WTC11 (cell line): Measurements from ENCODE around the gene UEVLD. TPM values are rescaled to one million over a fixed set of nuclear protein-coding genes. Genes with fewer than 3 reads are reported as not detected.
A peak's percentile ranks its signal among the peaks of the same experiment; 100 is the strongest.

ENCODE experiments used
- CREM ChIP-seq: sonication (generic); formaldehyde crosslinking; IDR thresholded peaks from 2 replicates; pipeline ENCODE4 v1.8.1; 2022; ENCODE audit warnings: mild to moderate bottlenecking, missing genetic modification reagents, moderate library complexity
- ETV6 ChIP-seq: sonication (generic); formaldehyde crosslinking; IDR thresholded peaks from 2 replicates; pipeline ENCODE4 v1.8.1; 2022; ENCODE audit warnings: mild to moderate bottlenecking, missing genetic modification reagents
- FOXP1 ChIP-seq: sonication (generic); formaldehyde crosslinking; IDR thresholded peaks from 2 replicates; pipeline ENCODE4 v1.8.0; 2022; ENCODE audit warnings: missing genetic modification reagents, mild to moderate bottlenecking, moderate library complexity, borderline replicate concordance
- JAZF1 ChIP-seq: fragments of 250-450 bp; sonication (Bioruptor Pico); IDR thresholded peaks from 2 replicates; pipeline ENCODE4 v1.9.0; 2021; ENCODE audit warnings: moderate library complexity, mild to moderate bottlenecking, inconsistent platforms
- MYBL2 ChIP-seq: sonication (generic); formaldehyde crosslinking; IDR thresholded peaks from 2 replicates; pipeline ENCODE4 v1.8.1; 2023; ENCODE audit warnings: mild to moderate bottlenecking, moderate library complexity, missing genetic modification reagents
- NFYB ChIP-seq: sonication (generic); formaldehyde crosslinking; conservative IDR thresholded peaks from 2 replicates; pipeline ENCODE4 v1.8.0; 2022; ENCODE audit warnings: low read depth, missing genetic modification reagents
- NR2C2 ChIP-seq: sonication (generic); formaldehyde crosslinking; IDR thresholded peaks from 2 replicates; pipeline ENCODE4 v1.8.0; 2022; ENCODE audit warnings: mild to moderate bottlenecking, missing genetic modification reagents
- PRRX2 ChIP-seq: fragments of 250-450 bp; sonication (Bioruptor Pico); IDR thresholded peaks from 2 replicates; pipeline ENCODE4 v1.8.0; 2021; ENCODE audit warnings: mild to moderate bottlenecking
- RORB ChIP-seq: fragments of 250-450 bp; sonication (Bioruptor Pico); IDR thresholded peaks from 2 replicates; pipeline ENCODE4 v1.9.0; 2021; ENCODE audit warnings: mild to moderate bottlenecking
- SOX15 ChIP-seq: fragments of 250-450 bp; sonication (Bioruptor Pico); IDR thresholded peaks from 2 replicates; pipeline ENCODE4 v1.9.0; 2021; ENCODE audit warnings: mild to moderate bottlenecking
- ZBTB21 ChIP-seq: sonication (generic); formaldehyde crosslinking; IDR thresholded peaks from 2 replicates; pipeline ENCODE4 v1.8.1; 2023; ENCODE audit warnings: mild to moderate bottlenecking, missing genetic modification reagents, borderline replicate concordance
- ZNF219 ChIP-seq: sonication (generic); formaldehyde crosslinking; IDR thresholded peaks from 2 replicates; pipeline ENCODE4 v1.8.0; 2023; ENCODE audit warnings: missing genetic modification reagents, mild to moderate bottlenecking, borderline replicate concordance
- ZNF317 ChIP-seq: sonication (generic); formaldehyde crosslinking; IDR thresholded peaks from 2 replicates; pipeline ENCODE4 v1.8.1; 2023; ENCODE audit warnings: low read depth, mild to moderate bottlenecking, moderate library complexity, missing genetic modification reagents, borderline replicate concordance
- total RNA-seq: library from RNA; stranded (reverse); gene quantifications from 3 replicates; pipeline ENCODE4 v1.2.3, GENCODE V29; 2021
- TF ChIP-seq, protein P1 (sequence below): fragments of 250-450 bp; sonication (Bioruptor Pico); IDR thresholded peaks from 2 replicates; pipeline ENCODE4 v1.8.0; 2021; ENCODE audit warnings: mild to moderate bottlenecking
- TF ChIP-seq, protein P2 (sequence below): sonication (generic); formaldehyde crosslinking; conservative IDR thresholded peaks from 2 replicates; pipeline ENCODE4 v1.8.1; 2023; ENCODE audit warnings: mild to moderate bottlenecking, low read depth, missing genetic modification reagents, moderate library complexity
- TF ChIP-seq, protein P3 (sequence below): sonication (generic); formaldehyde crosslinking; conservative IDR thresholded peaks from 2 replicates; pipeline ENCODE4 v1.8.1; 2022; ENCODE audit warnings: mild to moderate bottlenecking, missing genetic modification reagents
- TF ChIP-seq, protein P4 (sequence below): sonication (generic); formaldehyde crosslinking; IDR thresholded peaks from 2 replicates; pipeline ENCODE4 v1.8.1; 2022; ENCODE audit warnings: mild to moderate bottlenecking, moderate library complexity, missing genetic modification reagents
- TF ChIP-seq, protein P5 (sequence below): fragments of 200-600 bp; IDR thresholded peaks from 2 replicates; pipeline ENCODE4 v1.8.0; 2022; ENCODE audit warnings: antibody characterized with exemption
- TF ChIP-seq, protein P6 (sequence below): sonication (generic); formaldehyde crosslinking; IDR thresholded peaks from 2 replicates; pipeline ENCODE4 v1.8.0; 2022; ENCODE audit warnings: mild to moderate bottlenecking, missing genetic modification reagents
- TF ChIP-seq, protein P7 (sequence below): sonication (generic); formaldehyde crosslinking; IDR thresholded peaks from 2 replicates; pipeline ENCODE4 v1.8.0; 2022; ENCODE audit warnings: mild to moderate bottlenecking, missing genetic modification reagents

UEVLD gene
- total RNA-seq, 1 experiment from 2014 or later = 7.5 TPM

DNA sequence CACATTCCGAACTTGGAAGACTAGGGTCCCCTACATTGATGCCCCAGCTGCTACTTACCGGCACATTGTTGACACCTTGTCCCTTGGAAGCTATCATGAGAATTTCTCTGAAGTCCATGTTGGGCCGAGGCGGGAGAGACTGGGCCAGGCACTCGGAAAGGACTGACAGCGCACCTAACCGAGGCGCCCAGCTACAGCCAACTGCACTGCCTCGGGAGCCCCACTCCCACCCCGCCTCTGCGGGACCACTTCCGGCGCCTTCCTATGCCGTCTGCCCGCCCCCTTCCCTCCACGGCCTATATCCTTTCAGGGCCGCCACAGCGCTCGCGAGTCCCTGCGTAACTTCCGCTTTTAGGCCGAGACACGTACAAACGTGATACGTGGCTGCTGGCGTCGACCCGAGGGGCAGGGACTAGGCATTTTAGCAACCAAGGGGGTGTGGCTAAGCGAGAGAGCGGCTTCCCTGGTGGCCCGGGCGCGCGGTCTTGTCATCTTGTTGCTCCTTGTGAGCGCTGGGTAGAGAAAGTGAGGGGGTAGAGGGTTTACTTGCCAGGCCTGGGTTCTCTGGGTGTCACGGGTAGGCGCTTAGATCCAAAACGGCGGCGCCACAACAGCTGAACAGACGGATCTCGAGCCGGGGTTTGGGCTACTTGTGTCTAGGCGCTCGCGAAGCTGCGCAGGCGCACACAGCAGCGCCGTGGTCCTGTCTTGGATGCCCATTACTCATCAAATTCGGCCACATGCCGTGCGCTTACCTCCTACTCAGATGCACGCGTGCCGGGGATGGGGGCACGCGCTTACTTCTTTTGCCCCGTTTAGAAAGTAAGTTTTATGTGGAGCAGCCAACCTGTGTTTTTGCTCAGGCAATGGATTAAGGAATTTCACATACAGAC, 45.9 kb upstream of the UEVLD start, which contains the start of gene SPTY2D1 (continued):
- TF ChIP-seq, protein P1, sequence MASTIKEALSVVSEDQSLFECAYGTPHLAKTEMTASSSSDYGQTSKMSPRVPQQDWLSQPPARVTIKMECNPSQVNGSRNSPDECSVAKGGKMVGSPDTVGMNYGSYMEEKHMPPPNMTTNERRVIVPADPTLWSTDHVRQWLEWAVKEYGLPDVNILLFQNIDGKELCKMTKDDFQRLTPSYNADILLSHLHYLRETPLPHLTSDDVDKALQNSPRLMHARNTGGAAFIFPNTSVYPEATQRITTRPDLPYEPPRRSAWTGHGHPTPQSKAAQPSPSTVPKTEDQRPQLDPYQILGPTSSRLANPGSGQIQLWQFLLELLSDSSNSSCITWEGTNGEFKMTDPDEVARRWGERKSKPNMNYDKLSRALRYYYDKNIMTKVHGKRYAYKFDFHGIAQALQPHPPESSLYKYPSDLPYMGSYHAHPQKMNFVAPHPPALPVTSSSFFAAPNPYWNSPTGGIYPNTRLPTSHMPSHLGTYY = no peak
- TF ChIP-seq, protein P2, sequence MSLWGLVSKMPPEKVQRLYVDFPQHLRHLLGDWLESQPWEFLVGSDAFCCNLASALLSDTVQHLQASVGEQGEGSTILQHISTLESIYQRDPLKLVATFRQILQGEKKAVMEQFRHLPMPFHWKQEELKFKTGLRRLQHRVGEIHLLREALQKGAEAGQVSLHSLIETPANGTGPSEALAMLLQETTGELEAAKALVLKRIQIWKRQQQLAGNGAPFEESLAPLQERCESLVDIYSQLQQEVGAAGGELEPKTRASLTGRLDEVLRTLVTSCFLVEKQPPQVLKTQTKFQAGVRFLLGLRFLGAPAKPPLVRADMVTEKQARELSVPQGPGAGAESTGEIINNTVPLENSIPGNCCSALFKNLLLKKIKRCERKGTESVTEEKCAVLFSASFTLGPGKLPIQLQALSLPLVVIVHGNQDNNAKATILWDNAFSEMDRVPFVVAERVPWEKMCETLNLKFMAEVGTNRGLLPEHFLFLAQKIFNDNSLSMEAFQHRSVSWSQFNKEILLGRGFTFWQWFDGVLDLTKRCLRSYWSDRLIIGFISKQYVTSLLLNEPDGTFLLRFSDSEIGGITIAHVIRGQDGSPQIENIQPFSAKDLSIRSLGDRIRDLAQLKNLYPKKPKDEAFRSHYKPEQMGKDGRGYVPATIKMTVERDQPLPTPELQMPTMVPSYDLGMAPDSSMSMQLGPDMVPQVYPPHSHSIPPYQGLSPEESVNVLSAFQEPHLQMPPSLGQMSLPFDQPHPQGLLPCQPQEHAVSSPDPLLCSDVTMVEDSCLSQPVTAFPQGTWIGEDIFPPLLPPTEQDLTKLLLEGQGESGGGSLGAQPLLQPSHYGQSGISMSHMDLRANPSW (CRISPR knock-in tag) = no peak
- TF ChIP-seq SOX15 (no peak), JAZF1 (CRISPR knock-in tag) (no peak), RORB (CRISPR knock-in tag) (no peak), NR2C2 (CRISPR knock-in tag) (no peak), MYBL2 (0 out of 2 replicates have a peak, but pooled peaks have one; percentile 44), NFYB (CRISPR knock-in tag) (peak; percentile 76), ZNF317 (CRISPR knock-in tag) (no peak), ZNF219 (CRISPR knock-in tag) (no peak), CREM (CRISPR knock-in tag) (peak; percentile 98), ZBTB21 (CRISPR knock-in tag) (peak; percentile 96), PRRX2 (CRISPR knock-in tag) (no peak), ETV6 (CRISPR knock-in tag) (peak; percentile 28; the same call in 1 of the 2 replicates), FOXP1 (0 out of 2 replicates have a peak, but pooled peaks have one; percentile 78)
- TF ChIP-seq, protein P3, sequence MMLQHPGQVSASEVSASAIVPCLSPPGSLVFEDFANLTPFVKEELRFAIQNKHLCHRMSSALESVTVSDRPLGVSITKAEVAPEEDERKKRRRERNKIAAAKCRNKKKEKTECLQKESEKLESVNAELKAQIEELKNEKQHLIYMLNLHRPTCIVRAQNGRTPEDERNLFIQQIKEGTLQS (CRISPR knock-in tag) = no peak
- TF ChIP-seq, protein P4, sequence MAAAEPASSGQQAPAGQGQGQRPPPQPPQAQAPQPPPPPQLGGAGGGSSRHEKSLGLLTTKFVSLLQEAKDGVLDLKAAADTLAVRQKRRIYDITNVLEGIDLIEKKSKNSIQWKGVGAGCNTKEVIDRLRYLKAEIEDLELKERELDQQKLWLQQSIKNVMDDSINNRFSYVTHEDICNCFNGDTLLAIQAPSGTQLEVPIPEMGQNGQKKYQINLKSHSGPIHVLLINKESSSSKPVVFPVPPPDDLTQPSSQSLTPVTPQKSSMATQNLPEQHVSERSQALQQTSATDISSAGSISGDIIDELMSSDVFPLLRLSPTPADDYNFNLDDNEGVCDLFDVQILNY (CRISPR knock-in tag) = peak; percentile 31; the same call in 1 of the 2 replicates
- TF ChIP-seq, protein P5, sequence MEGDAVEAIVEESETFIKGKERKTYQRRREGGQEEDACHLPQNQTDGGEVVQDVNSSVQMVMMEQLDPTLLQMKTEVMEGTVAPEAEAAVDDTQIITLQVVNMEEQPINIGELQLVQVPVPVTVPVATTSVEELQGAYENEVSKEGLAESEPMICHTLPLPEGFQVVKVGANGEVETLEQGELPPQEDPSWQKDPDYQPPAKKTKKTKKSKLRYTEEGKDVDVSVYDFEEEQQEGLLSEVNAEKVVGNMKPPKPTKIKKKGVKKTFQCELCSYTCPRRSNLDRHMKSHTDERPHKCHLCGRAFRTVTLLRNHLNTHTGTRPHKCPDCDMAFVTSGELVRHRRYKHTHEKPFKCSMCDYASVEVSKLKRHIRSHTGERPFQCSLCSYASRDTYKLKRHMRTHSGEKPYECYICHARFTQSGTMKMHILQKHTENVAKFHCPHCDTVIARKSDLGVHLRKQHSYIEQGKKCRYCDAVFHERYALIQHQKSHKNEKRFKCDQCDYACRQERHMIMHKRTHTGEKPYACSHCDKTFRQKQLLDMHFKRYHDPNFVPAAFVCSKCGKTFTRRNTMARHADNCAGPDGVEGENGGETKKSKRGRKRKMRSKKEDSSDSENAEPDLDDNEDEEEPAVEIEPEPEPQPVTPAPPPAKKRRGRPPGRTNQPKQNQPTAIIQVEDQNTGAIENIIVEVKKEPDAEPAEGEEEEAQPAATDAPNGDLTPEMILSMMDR = no peak
- TF ChIP-seq, protein P6, sequence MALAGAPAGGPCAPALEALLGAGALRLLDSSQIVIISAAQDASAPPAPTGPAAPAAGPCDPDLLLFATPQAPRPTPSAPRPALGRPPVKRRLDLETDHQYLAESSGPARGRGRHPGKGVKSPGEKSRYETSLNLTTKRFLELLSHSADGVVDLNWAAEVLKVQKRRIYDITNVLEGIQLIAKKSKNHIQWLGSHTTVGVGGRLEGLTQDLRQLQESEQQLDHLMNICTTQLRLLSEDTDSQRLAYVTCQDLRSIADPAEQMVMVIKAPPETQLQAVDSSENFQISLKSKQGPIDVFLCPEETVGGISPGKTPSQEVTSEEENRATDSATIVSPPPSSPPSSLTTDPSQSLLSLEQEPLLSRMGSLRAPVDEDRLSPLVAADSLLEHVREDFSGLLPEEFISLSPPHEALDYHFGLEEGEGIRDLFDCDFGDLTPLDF = no peak
- TF ChIP-seq, protein P7, sequence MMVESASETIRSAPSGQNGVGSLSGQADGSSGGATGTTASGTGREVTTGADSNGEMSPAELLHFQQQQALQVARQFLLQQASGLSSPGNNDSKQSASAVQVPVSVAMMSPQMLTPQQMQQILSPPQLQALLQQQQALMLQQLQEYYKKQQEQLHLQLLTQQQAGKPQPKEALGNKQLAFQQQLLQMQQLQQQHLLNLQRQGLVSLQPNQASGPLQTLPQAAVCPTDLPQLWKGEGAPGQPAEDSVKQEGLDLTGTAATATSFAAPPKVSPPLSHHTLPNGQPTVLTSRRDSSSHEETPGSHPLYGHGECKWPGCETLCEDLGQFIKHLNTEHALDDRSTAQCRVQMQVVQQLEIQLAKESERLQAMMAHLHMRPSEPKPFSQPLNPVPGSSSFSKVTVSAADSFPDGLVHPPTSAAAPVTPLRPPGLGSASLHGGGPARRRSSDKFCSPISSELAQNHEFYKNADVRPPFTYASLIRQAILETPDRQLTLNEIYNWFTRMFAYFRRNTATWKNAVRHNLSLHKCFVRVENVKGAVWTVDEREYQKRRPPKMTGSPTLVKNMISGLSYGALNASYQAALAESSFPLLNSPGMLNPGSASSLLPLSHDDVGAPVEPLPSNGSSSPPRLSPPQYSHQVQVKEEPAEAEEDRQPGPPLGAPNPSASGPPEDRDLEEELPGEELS (CRISPR knock-in tag) = no peak
